KMS-11 (cell line): Measurements from ENCODE around the gene FAM131B.

Experiments
- H2AFZ ChIP-seq: fragments of 200-600 bp; sonication (generic); 2 replicates; pipeline ENCODE4 v1.6.1; 2016; ENCODE audit warnings: antibody characterized with exemption, mixed run types, low read depth
- H3K27ac ChIP-seq: fragments of 200-600 bp; sonication (generic); 2 replicates; pipeline ENCODE4 v1.6.1; 2016; ENCODE audit warnings: mild to moderate bottlenecking, mixed run types
- H3K27me3 ChIP-seq: fragments of 200-600 bp; sonication (generic); 2 replicates; pipeline ENCODE4 v1.6.1; 2017; ENCODE audit warnings: mild to moderate bottlenecking, low read depth, mixed run types, moderate library complexity; ENCODE audit not compliant: insufficient read depth
- H3K36me3 ChIP-seq: fragments of 200-600 bp; sonication (generic); 2 replicates; pipeline ENCODE4 v1.6.1; 2017; ENCODE audit warnings: mild to moderate bottlenecking, mixed run types; ENCODE audit not compliant: insufficient read depth
- H3K4me1 ChIP-seq: fragments of 200-600 bp; sonication (generic); 2 replicates; pipeline ENCODE4 v1.6.1; 2016; ENCODE audit warnings: mild to moderate bottlenecking, low read depth, mixed run types; ENCODE audit not compliant: poor library complexity, severe bottlenecking
- H3K4me2 ChIP-seq: fragments of 200-600 bp; sonication (generic); 2 replicates; pipeline ENCODE4 v1.7.0; 2016; ENCODE audit warnings: mild to moderate bottlenecking, mixed run types
- H3K4me3 ChIP-seq: fragments of 200-600 bp; sonication (generic); IDR thresholded peaks from 2 replicates; pipeline ENCODE4 v1.6.1; 2017; ENCODE audit warnings: low read depth, low read length, mixed read lengths; ENCODE audit not compliant: insufficient read depth
- H3K79me2 ChIP-seq: fragments of 200-600 bp; sonication (generic); 2 replicates; pipeline ENCODE4 v1.6.1; 2016; ENCODE audit warnings: low read depth, mixed run types; ENCODE audit not compliant: insufficient read depth
- H3K9ac ChIP-seq: fragments of 200-600 bp; sonication (generic); 2 replicates; pipeline ENCODE4 v1.6.1; 2016; ENCODE audit warnings: mild to moderate bottlenecking, mixed run types
- H4K20me1 ChIP-seq: fragments of 200-600 bp; sonication (generic); 2 replicates; pipeline ENCODE4 v1.6.1; 2016; ENCODE audit warnings: mild to moderate bottlenecking, mixed run types; ENCODE audit not compliant: insufficient read depth
- CTCF ChIP-seq: fragments of 200-600 bp; sonication (generic); conservative IDR thresholded peaks from 2 replicates; pipeline ENCODE4 v1.6.1; 2017; ENCODE audit warnings: low read depth, mild to moderate bottlenecking, antibody characterized with exemption, low read length, moderate library complexity, mixed read lengths

The FAM131B gene

GRCh38 chr7:143391462-143392404 is 29.2 kb upstream of the FAM131B start:
- Histone ChIP-seq H3K36me3 (no peaks in the 10 kb centered on the region; the same call in 1 of the 2 replicates), H3K27ac (no peak overlapping the region), H4K20me1 (no peaks in the 10 kb centered on the region)

GRCh38 chr7:143390773-143391317 is 28.3 kb upstream of the FAM131B start:
- TF ChIP-seq CTCF, result no peak
- H3K4me2 ChIP-seq, result no peak overlapping the region
- no peaks in the 10 kb centered on the region for H3K4me1 ChIP-seq
- H3K27me3 ChIP-seq, result no peaks in the 10 kb centered on the region
- no peak overlapping the region for H3K9ac ChIP-seq
- H3K27ac ChIP-seq, result no peak overlapping the region
- no peaks in the 10 kb centered on the region for H3K79me2 ChIP-seq
- no peak overlapping the region for H3K4me3 ChIP-seq
- no peaks in the 10 kb centered on the region for H4K20me1 ChIP-seq
- H2AFZ ChIP-seq, result no peak overlapping the region
- no peaks in the 10 kb centered on the region; the same call in 1 of the 2 replicates for H3K36me3 ChIP-seq

More at GRCh38 chr7:143391462-143392404, 29.2 kb upstream of the FAM131B start:
- Histone ChIP-seq H3K4me1 (no peaks in the 10 kb centered on the region), H3K9ac (no peak overlapping the region), H3K27me3 (no peaks in the 10 kb centered on the region), H3K79me2 (no peaks in the 10 kb centered on the region), H3K4me2 (no peak overlapping the region), H2AFZ (no peak overlapping the region), H3K4me3 (no peak overlapping the region)
- no peak for TF ChIP-seq CTCF

GRCh38 chr7:143390104-143390772 is 27.7 kb upstream of the FAM131B start:
- H3K79me2 ChIP-seq, result no peaks in the 10 kb centered on the region
- H3K4me1 ChIP-seq, result no peaks in the 10 kb centered on the region
- H4K20me1 ChIP-seq, result no peaks in the 10 kb centered on the region
- no peak overlapping the region for H3K4me2 ChIP-seq
- no peaks in the 10 kb centered on the region for H3K27me3 ChIP-seq
- no peak for TF ChIP-seq CTCF
- H3K4me3 ChIP-seq, result no peak overlapping the region
- H3K9ac ChIP-seq, result no peak overlapping the region
- H3K36me3 ChIP-seq, result no peaks in the 10 kb centered on the region; the same call in 1 of the 2 replicates
- H2AFZ ChIP-seq, result no peak overlapping the region
- no peak overlapping the region for H3K27ac ChIP-seq

GRCh38 chr7:143389316-143390103 is 27.0 kb upstream of the FAM131B start:
- Histone ChIP-seq H2AFZ (no peak overlapping the region), H3K9ac (no peak overlapping the region), H3K4me1 (no peaks in the 10 kb centered on the region), H3K27ac (no peak overlapping the region), H3K36me3 (no peaks in the 10 kb centered on the region; the same call in 1 of the 2 replicates), H3K27me3 (no peaks in the 10 kb centered on the region), H3K79me2 (no peaks in the 10 kb centered on the region), H3K4me2 (no peak overlapping the region), H3K4me3 (no peak overlapping the region), H4K20me1 (no peaks in the 10 kb centered on the region)
- TF ChIP-seq CTCF, result no peak
